IMR-90 (cell line): Measurements from ENCODE around the gene RNPEP. TPM values are rescaled to one million over a fixed set of nuclear protein-coding genes. Genes with fewer than 3 reads are reported as not detected.

Experiments used
- ATAC-seq: fragments of 200-7000 bp; cut with Tn5 transposase; 2 replicates; pipeline ENCODE4 v1.9.1; 2020; ENCODE audit warnings: low read depth, mild to moderate bottlenecking, moderate library complexity
- BruUV-seq: library from RNA; stranded (reverse); fragments of 400-500 nt; replicated peaks from 2 replicates; lab custom pipeline; 2021; lab: Mats Ljungman, UMichigan
- CTCF ChIA-PET: fragments of 300-600 bp; formaldehyde crosslinking; extraction: SDS; loops from one replicate; lab custom pipeline; 2021; ENCODE audit warnings: antibody characterized with exemption; lab: Yijun Ruan, JAX
- POLR2A ChIA-PET: fragments of 300-600 bp; sonication (Branson Sonifier 250); formaldehyde crosslinking; loops from one replicate; lab custom pipeline; 2022; ENCODE audit warnings: antibody characterized with exemption; ENCODE audit not compliant: unreplicated experiment; lab: Charles Lee
- DNase-seq: peaks from one replicate; pipeline ENCODE4 v3.0.0; 2013
- H2AFZ ChIP-seq: replicated peaks from 2 replicates; pipeline ENCODE3; 2013; ENCODE audit warnings: low read length, mild to moderate bottlenecking; ENCODE audit not compliant: poor library complexity
- H2AK5ac ChIP-seq: 2 replicates; pipeline ENCODE4 v1.6.1; 2013; ENCODE audit warnings: low read depth, low read length, inconsistent platforms
- H2AK9ac ChIP-seq: replicated peaks from 2 replicates; pipeline ENCODE3; 2013; ENCODE audit warnings: mild to moderate bottlenecking, low read depth, low read length, moderate library complexity; ENCODE audit not compliant: poor library complexity
- H2BK120ac ChIP-seq: 2 replicates; pipeline ENCODE4 v1.6.1; 2013; ENCODE audit warnings: low read depth, low read length, inconsistent platforms
- H2BK15ac ChIP-seq: 3 replicates; pipeline ENCODE4 v1.6.1; 2013; ENCODE audit warnings: low read depth, low read length, inconsistent platforms
- H2BK20ac ChIP-seq: 2 replicates; pipeline ENCODE4 v1.6.1; 2013; ENCODE audit warnings: low read depth, mild to moderate bottlenecking, inconsistent platforms, low read length, moderate library complexity
- H2BK5ac ChIP-seq: 2 replicates; pipeline ENCODE4 v1.6.1; 2013; ENCODE audit warnings: mild to moderate bottlenecking, low read depth, low read length, inconsistent platforms; ENCODE audit not compliant: poor library complexity, severe bottlenecking
- H3K14ac ChIP-seq: replicated peaks from 2 replicates; pipeline ENCODE4 v1.6.1; 2013; ENCODE audit warnings: low read depth, low read length, inconsistent platforms
- H3K18ac ChIP-seq: 2 replicates; pipeline ENCODE4 v1.6.1; 2013; ENCODE audit warnings: low read depth, low read length, control low read depth
- H3K23ac ChIP-seq: 2 replicates; pipeline ENCODE4 v1.6.1; 2013; ENCODE audit warnings: low read depth, low read length, inconsistent platforms
- H3K27ac ChIP-seq: 2 replicates; pipeline ENCODE4 v1.5.1; 2013; ENCODE audit warnings: mild to moderate bottlenecking, control low read depth, low read length; ENCODE audit not compliant: insufficient read depth
- H3K27me3 ChIP-seq: 2 replicates; pipeline ENCODE4 v1.6.1; 2013; ENCODE audit warnings: low read length; ENCODE audit not compliant: control insufficient read depth, insufficient read depth
- H3K36me3 ChIP-seq: 2 replicates; pipeline ENCODE4 v1.6.1; 2013; ENCODE audit warnings: low read length, mixed read lengths; ENCODE audit not compliant: control insufficient read depth, insufficient read depth
- H3K4ac ChIP-seq: 2 replicates; pipeline ENCODE4 v1.6.1; 2013; ENCODE audit warnings: low read depth, low read length, inconsistent platforms
- H3K4me1 ChIP-seq: 2 replicates; pipeline ENCODE4 v1.6.1; 2013; ENCODE audit warnings: low read length, mixed read lengths; ENCODE audit not compliant: control insufficient read depth, insufficient read depth
- H3K4me2 ChIP-seq: 2 replicates; pipeline ENCODE4 v1.6.1; 2013; ENCODE audit warnings: low read depth, mild to moderate bottlenecking, control low read depth, low read length, moderate library complexity
- H3K4me3 ChIP-seq: 2 replicates; pipeline ENCODE4 v1.5.1; 2013; ENCODE audit warnings: low read depth, mild to moderate bottlenecking, control low read depth, low read length, moderate library complexity; ENCODE audit not compliant: insufficient read depth
- H3K56ac ChIP-seq: 2 replicates; pipeline ENCODE4 v1.6.1; 2013; ENCODE audit warnings: low read length, inconsistent platforms; ENCODE audit not compliant: insufficient read depth; ENCODE audit errors: extremely low read depth
- H3K79me1 ChIP-seq, 2 experiments: 2 replicates each; pipeline ENCODE4 v1.6.1; 2013; ENCODE audit warnings: low read length in 2 of 2, inconsistent platforms in 1 of 2, low read depth in 1 of 2
- H3K9ac ChIP-seq: 2 replicates; pipeline ENCODE4 v1.6.1; 2013; ENCODE audit warnings: low read depth, low read length, control low read depth
- H3K9me1 ChIP-seq: 2 replicates; pipeline ENCODE4 v1.6.1; 2013; ENCODE audit warnings: low read length, inconsistent platforms; ENCODE audit not compliant: insufficient read depth
- H3K9me3 ChIP-seq: 2 replicates; pipeline ENCODE4 v1.6.1; 2013; ENCODE audit warnings: low read length; ENCODE audit not compliant: control insufficient read depth, insufficient read depth
- H4K20me1 ChIP-seq: 2 replicates; pipeline ENCODE4 v1.6.1; 2013; ENCODE audit warnings: low read length, inconsistent platforms; ENCODE audit not compliant: insufficient read depth
- H4K5ac ChIP-seq: 2 replicates; pipeline ENCODE4 v1.6.1; 2013; ENCODE audit warnings: mild to moderate bottlenecking, low read depth, low read length, control low read depth
- H4K8ac ChIP-seq, 2 experiments: 2 replicates each; pipeline ENCODE4 v1.6.1; 2013; ENCODE audit warnings: low read depth in 2 of 2, low read length in 2 of 2, control low read depth in 1 of 2, inconsistent platforms in 1 of 2
- H4K91ac ChIP-seq: 2 replicates; pipeline ENCODE4 v1.6.1; 2013; ENCODE audit warnings: low read depth, low read length, inconsistent platforms; ENCODE audit not compliant: insufficient read depth
- BHLHE40 ChIP-seq: fragments of 150-350 bp; IDR thresholded peaks from 2 replicates; pipeline ENCODE4 v1.6.1; 2016; ENCODE audit warnings: mild to moderate bottlenecking, low read depth, low read length
- CEBPB ChIP-seq: IDR thresholded peaks from 2 replicates; pipeline ENCODE4 v1.6.1; 2012; ENCODE audit warnings: low read depth, low read length, improper control_type of control experiment
- MAFK ChIP-seq: IDR thresholded peaks from 2 replicates; pipeline ENCODE4 v1.6.1; 2012; ENCODE audit warnings: low read depth, low read length, improper control_type of control experiment
- MAZ ChIP-seq: IDR thresholded peaks from 2 replicates; pipeline ENCODE4 v1.6.1; 2012; ENCODE audit warnings: low read depth, mild to moderate bottlenecking, low read length, improper control_type of control experiment, moderate library complexity, borderline replicate concordance
- MXI1 ChIP-seq: IDR thresholded peaks from 2 replicates; pipeline ENCODE4 v1.6.1; 2012; ENCODE audit warnings: low read depth, mild to moderate bottlenecking, low read length, moderate library complexity, borderline replicate concordance
- POLR2A ChIP-seq: IDR thresholded peaks from 2 replicates; pipeline ENCODE4 v1.6.1; 2012; ENCODE audit warnings: mild to moderate bottlenecking, low read depth, low read length
- RCOR1 ChIP-seq: IDR thresholded peaks from 2 replicates; pipeline ENCODE4 v1.6.1; 2012; ENCODE audit warnings: mild to moderate bottlenecking, low read length, improper control_type of control experiment; ENCODE audit not compliant: insufficient replicate concordance
- RFX5 ChIP-seq: IDR thresholded peaks from 2 replicates; pipeline ENCODE4 v1.8.0; 2012; ENCODE audit warnings: low read depth, mild to moderate bottlenecking, low read length, moderate library complexity
- WGBS, 2 experiments: methylation state at CpG; one replicate each; pipeline versions ENCODE4 v1.1.5 to v1.1.7; 2013; ENCODE audit warnings: missing lambda C conversion rate in 2 of 2; ENCODE audit not compliant: insufficient read length in 1 of 2; ENCODE audit errors: extremely low coverage in 2 of 2; 5-methylcytosine and 5-hydroxymethylcytosine counted together
- dilution Hi-C: fragments of 300-500 bp; cut with HindIII; formaldehyde crosslinking; loops from one replicate; pipeline ENCODE4 v1.14.3; 2018; ENCODE audit warnings: low sequenced_read_pairs; ENCODE audit not compliant: unreplicated experiment
- in situ Hi-C: fragments of 300-500 bp; cut with MboI; formaldehyde crosslinking; loops from 3 replicates; pipeline ENCODE4 v1.14.3; 2019; ENCODE audit warnings: low sequenced_read_pairs, inconsistent platforms, mixed read lengths
- intact Hi-C: fragments of 100-400 bp; cut with micrococcal nuclease; formaldehyde crosslinking; loops from 2 replicates; pipeline ENCODE4 v1.10.0; 2022
- polyA plus RNA-seq, 3 experiments: library from polyadenylated mRNA; depleted of rRNA; stranded (reverse); fragments of >200 nt; gene quantifications; 2 replicates each; pipeline ENCODE4 v1.2.3, GENCODE V29; 2012; ENCODE audit warnings: low replicate concordance in 1 of 3
- total RNA-seq: library from RNA; depleted of rRNA; stranded (reverse); fragments of >200 nt; gene quantifications from 2 replicates; pipeline ENCODE4 v1.2.3, GENCODE V29; 2012
- TF ChIP-seq, protein P1 (sequence below): fragments of 150-350 bp; IDR thresholded peaks from 2 replicates; pipeline ENCODE4 v1.6.1; 2016; ENCODE audit warnings: low read depth, mild to moderate bottlenecking, low read length, moderate library complexity, borderline replicate concordance
- TF ChIP-seq, protein P2 (sequence below): fragments of 150-350 bp; IDR thresholded peaks from 2 replicates; pipeline ENCODE4 v1.6.1; 2017; ENCODE audit warnings: mild to moderate bottlenecking, antibody characterized with exemption, low read length, low read depth
- TF ChIP-seq, protein P3 (sequence below): conservative IDR thresholded peaks from 2 replicates; pipeline ENCODE4 v1.5.1; 2012; ENCODE audit warnings: mild to moderate bottlenecking, low read depth, low read length, improper control_type of control experiment

RNPEP gene
- total and polyA plus RNA-seq, 2 of the 4 experiments (the other 2 are of a cell fraction), result 49.8 to 75.4 TPM

DNA sequence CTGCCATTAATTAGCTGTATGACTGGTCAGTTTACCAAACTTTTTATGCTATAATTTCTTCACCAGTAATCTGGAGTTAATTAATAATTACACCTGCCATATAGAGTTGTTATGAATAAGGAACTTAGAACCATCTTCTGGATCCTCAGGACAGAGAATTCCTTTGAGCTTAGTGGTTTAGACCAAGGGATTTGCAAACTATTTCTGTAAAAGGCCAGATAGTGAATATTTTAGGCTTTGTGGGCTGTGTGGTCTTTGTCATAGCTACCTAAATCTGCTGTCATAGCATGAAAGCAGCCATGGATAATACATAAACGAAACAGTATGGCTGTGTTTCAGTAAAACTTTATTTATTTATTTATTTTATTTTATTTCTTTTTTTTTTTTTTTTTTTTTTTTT, 18.2 kb upstream of the RNPEP start:
- H2BK20ac ChIP-seq, result no peak overlapping the region
- WGBS, 2 experiments, result no CpG with 5 or more reads among the region's 1 CpG
- H2BK120ac ChIP-seq, result no peak overlapping the region
- no peaks in the 10 kb centered on the region for H3K9me1 ChIP-seq
- dilution Hi-C loops (no loop called here), in situ Hi-C loops (loop anchor here (25.0 kb wide), 1 partner anchor 427 kb away; the partner anchor contains the start of gene NAV1), intact Hi-C loops (no loop called here)
- H3K4me3 ChIP-seq, result no peak overlapping the region
- no peak overlapping the region for H3K14ac ChIP-seq
- no peak overlapping the region for H3K4me2 ChIP-seq
- H3K36me3 ChIP-seq, result peaks cover 47% of the 10 kb centered on the region
- ChIA-PET POLR2A (no interaction called here), CTCF (interaction anchor here (3.0 kb wide), 1 partner anchor 68 kb away, joined by 12 read pairs; no protein-coding TSS in a partner anchor)
- H3K27ac ChIP-seq, result no peak overlapping the region
- no peaks in the 10 kb centered on the region for H3K27me3 ChIP-seq
- H3K4ac ChIP-seq, result no peak overlapping the region
- H3K79me1 ChIP-seq, result peaks cover 12 to 42% of the 10 kb centered on the region in 2 experiments
- H2AFZ ChIP-seq, result no peak overlapping the region
- H4K5ac ChIP-seq, result no peak overlapping the region
- no TSS peak for BruUV-seq
- H3K9ac ChIP-seq, result no peak overlapping the region
- H4K8ac ChIP-seq, result no peak overlapping the region
- TF ChIP-seq POLR2A, result no peak
- TF ChIP-seq, protein P1, sequence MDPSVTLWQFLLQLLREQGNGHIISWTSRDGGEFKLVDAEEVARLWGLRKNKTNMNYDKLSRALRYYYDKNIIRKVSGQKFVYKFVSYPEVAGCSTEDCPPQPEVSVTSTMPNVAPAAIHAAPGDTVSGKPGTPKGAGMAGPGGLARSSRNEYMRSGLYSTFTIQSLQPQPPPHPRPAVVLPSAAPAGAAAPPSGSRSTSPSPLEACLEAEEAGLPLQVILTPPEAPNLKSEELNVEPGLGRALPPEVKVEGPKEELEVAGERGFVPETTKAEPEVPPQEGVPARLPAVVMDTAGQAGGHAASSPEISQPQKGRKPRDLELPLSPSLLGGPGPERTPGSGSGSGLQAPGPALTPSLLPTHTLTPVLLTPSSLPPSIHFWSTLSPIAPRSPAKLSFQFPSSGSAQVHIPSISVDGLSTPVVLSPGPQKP, result no peak
- TF ChIP-seq, protein P2, sequence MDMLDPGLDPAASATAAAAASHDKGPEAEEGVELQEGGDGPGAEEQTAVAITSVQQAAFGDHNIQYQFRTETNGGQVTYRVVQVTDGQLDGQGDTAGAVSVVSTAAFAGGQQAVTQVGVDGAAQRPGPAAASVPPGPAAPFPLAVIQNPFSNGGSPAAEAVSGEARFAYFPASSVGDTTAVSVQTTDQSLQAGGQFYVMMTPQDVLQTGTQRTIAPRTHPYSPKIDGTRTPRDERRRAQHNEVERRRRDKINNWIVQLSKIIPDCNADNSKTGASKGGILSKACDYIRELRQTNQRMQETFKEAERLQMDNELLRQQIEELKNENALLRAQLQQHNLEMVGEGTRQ, result no peak
- no peak for TF ChIP-seq RFX5
- no peak for TF ChIP-seq BHLHE40
- no peak for TF ChIP-seq CEBPB
- no peak for TF ChIP-seq RCOR1
- TF ChIP-seq MAFK, result no peak; the same call in 1 of the 2 replicates
- no peak for TF ChIP-seq MXI1
- TF ChIP-seq, protein P3, sequence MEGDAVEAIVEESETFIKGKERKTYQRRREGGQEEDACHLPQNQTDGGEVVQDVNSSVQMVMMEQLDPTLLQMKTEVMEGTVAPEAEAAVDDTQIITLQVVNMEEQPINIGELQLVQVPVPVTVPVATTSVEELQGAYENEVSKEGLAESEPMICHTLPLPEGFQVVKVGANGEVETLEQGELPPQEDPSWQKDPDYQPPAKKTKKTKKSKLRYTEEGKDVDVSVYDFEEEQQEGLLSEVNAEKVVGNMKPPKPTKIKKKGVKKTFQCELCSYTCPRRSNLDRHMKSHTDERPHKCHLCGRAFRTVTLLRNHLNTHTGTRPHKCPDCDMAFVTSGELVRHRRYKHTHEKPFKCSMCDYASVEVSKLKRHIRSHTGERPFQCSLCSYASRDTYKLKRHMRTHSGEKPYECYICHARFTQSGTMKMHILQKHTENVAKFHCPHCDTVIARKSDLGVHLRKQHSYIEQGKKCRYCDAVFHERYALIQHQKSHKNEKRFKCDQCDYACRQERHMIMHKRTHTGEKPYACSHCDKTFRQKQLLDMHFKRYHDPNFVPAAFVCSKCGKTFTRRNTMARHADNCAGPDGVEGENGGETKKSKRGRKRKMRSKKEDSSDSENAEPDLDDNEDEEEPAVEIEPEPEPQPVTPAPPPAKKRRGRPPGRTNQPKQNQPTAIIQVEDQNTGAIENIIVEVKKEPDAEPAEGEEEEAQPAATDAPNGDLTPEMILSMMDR, result no peak
- TF ChIP-seq MAZ, result no peak
- H4K91ac ChIP-seq, result no peak overlapping the region
- no peak overlapping the region for H2AK5ac ChIP-seq
- H3K9me3 ChIP-seq, result no peaks in the 10 kb centered on the region
- H3K23ac ChIP-seq, result no peak overlapping the region
- no peak overlapping the region for H2BK15ac ChIP-seq
- no peak overlapping the region for H3K18ac ChIP-seq
- H2AK9ac ChIP-seq, result no peak overlapping the region
- no peak overlapping the region for H2BK5ac ChIP-seq
- H3K56ac ChIP-seq, result no peak overlapping the region
- no peaks in the 10 kb centered on the region for H4K20me1 ChIP-seq
- H3K4me1 ChIP-seq, result no peaks in the 10 kb centered on the region
- ATAC-seq (peak; percentile 87), DNase-seq (peak; percentile 80)
